ENCODE measurements around the gene TRAPPC14. TPM values are rescaled to one million over a fixed set of nuclear protein-coding genes. Genes with fewer than 3 reads are reported as not detected.
A peak's percentile ranks its signal among the peaks of the same experiment; 100 is the strongest.

The TRAPPC14 gene
- total and polyA plus RNA-seq, 2 of the 13 experiments (the other 11 are each of a cell fraction or from before 2014, with no cell fraction given): 4.7 to 9.6 TPM

DNA sequence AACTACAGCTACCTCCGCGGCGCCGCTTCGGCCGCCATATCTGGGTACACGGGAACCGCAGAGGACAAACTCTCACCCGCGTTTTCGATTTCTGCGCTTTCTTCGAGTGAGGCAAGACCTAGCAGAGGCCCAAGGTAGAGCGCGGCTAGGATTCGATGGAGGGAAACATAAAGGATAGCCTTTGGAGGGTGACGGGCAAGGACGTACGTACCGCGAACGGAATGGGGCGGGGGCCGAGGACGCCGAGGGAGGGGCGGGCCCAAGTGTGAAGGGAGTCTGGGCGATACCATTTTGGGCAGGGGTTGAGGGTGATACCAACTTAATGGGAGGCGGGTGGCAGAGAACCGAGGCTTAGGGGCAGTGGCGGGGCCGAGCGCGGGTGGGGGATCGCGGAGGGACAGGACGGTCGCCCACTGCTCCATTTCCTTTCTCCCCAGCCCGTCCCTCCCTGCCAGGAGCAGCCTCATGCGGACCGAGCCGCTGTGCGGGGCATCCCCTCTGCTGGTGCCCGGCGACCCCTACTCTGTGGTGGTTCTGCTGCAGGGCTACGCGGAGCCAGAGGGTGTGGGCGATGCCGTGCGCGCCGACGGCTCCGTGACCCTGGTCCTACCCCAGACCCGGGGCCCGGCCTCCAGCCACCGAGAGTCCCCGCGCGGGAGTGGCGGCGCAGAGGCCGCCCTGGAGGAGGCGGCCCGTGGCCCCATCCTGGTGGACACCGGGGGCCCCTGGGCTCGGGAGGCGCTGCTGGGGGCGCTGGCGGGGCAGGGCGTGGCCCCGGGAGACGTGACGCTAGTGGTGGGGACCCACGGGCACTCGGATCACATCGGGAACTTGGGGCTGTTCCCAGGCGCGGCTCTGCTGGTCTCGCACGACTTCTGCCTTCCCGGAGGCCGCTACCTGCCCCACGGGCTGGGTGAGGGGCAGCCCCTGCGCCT, 31.3 kb downstream of the TRAPPC14 start, which contains the start of gene MBLAC1 (continued):
- TF ChIP-seq FOXJ3 (CRISPR knock-in tag; IDR thresholded peaks at IDR 0.05; ENCODE audit: borderline replicate concordance) (no peak), STAT5B (CRISPR knock-in tag; IDR thresholded peaks at IDR 0.05) (no peak), ZNF543 (CRISPR knock-in tag; IDR thresholded peaks at IDR 0.05) (no peak), CEBPZ (IDR thresholded peaks at IDR 0.05; ENCODE audit: low read length) (no peak), FOXA3 (CRISPR knock-in tag; IDR thresholded peaks at IDR 0.05) (no peak), ZNF224 (CRISPR knock-in tag; IDR thresholded peaks at IDR 0.05) (no peak), CCAR2 (optimal IDR thresholded peaks at IDR 0.05; ENCODE audit: low read depth, low read length) (no peak), ZBTB1 (CRISPR knock-in tag; IDR thresholded peaks at IDR 0.05; ENCODE audit: borderline replicate concordance) (no peak), HIVEP1 (CRISPR knock-in tag; IDR thresholded peaks at IDR 0.05) (no peak), NAIF1 (CRISPR knock-in tag; IDR thresholded peaks at IDR 0.05; ENCODE audit: borderline replicate concordance) (no peak), ZNF468 (CRISPR knock-in tag; IDR thresholded peaks at IDR 0.05) (peak; percentile 50; the same call in 1 of the 2 replicates), ZNF567 (CRISPR knock-in tag; IDR thresholded peaks at IDR 0.05; ENCODE audit: borderline replicate concordance) (no peak), MAZ (IDR thresholded peaks at IDR 0.05; ENCODE audit: borderline replicate concordance, low read depth, low read length) (peak; percentile 87), MAZ (CRISPR knock-in tag; IDR thresholded peaks at IDR 0.05; ENCODE audit: low read depth) (0 out of 2 replicates have a peak, but pooled peaks have one; percentile 49), ARNTL (CRISPR knock-in tag; IDR thresholded peaks at IDR 0.05) (0 out of 2 replicates have a peak, but pooled peaks have one; percentile 8), ZSCAN9 (CRISPR knock-in tag; IDR thresholded peaks at IDR 0.05; ENCODE audit: borderline replicate concordance) (no peak), PCBP1 (IDR thresholded peaks at IDR 0.05; ENCODE audit: borderline replicate concordance, low read depth, low read length) (0 out of 2 replicates have a peak, but pooled peaks have one; percentile 28), ZNF18 (CRISPR knock-in tag; IDR thresholded peaks at IDR 0.05; ENCODE audit: insufficient replicate concordance) (no peak), ELF4 (CRISPR knock-in tag; IDR thresholded peaks at IDR 0.05; ENCODE audit: borderline replicate concordance) (no peak), ESRRA (CRISPR knock-in tag; IDR thresholded peaks at IDR 0.05; ENCODE audit: low read depth) (no peak), ZNF510 (CRISPR knock-in tag; IDR thresholded peaks at IDR 0.05; ENCODE audit: low read depth) (no peak)
- TF ChIP-seq, protein P1, sequence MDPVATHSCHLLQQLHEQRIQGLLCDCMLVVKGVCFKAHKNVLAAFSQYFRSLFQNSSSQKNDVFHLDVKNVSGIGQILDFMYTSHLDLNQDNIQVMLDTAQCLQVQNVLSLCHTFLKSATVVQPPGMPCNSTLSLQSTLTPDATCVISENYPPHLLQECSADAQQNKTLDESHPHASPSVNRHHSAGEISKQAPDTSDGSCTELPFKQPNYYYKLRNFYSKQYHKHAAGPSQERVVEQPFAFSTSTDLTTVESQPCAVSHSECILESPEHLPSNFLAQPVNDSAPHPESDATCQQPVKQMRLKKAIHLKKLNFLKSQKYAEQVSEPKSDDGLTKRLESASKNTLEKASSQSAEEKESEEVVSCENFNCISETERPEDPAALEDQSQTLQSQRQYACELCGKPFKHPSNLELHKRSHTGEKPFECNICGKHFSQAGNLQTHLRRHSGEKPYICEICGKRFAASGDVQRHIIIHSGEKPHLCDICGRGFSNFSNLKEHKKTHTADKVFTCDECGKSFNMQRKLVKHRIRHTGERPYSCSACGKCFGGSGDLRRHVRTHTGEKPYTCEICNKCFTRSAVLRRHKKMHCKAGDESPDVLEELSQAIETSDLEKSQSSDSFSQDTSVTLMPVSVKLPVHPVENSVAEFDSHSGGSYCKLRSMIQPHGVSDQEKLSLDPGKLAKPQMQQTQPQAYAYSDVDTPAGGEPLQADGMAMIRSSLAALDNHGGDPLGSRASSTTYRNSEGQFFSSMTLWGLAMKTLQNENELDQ (CRISPR knock-in tag; IDR thresholded peaks at IDR 0.05; ENCODE audit: borderline replicate concordance): no peak

All from HepG2 (cell line).